ENCODE measurements around the gene MARK1.

DNA sequence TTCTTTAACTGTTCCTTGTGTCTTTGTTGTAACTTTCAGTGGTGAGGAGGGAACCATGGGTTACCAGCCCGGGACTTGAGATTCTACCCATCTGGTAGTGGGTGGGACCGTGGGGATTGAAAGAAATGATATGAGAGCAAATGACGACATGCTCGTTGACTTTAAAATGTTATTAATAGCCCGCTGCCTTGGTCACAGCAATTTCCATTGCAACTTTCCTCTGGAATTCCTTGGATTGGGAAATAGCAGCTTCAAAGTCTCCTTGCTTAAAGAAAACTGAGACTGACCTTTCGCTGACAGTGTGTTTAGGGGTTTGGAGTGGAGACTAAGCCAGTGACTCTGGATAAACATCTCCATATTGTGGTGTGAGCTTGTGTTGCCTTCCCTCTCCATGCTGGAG lies 44.2 kb upstream of the MARK1 start:
- TF ChIP-seq, protein P1, sequence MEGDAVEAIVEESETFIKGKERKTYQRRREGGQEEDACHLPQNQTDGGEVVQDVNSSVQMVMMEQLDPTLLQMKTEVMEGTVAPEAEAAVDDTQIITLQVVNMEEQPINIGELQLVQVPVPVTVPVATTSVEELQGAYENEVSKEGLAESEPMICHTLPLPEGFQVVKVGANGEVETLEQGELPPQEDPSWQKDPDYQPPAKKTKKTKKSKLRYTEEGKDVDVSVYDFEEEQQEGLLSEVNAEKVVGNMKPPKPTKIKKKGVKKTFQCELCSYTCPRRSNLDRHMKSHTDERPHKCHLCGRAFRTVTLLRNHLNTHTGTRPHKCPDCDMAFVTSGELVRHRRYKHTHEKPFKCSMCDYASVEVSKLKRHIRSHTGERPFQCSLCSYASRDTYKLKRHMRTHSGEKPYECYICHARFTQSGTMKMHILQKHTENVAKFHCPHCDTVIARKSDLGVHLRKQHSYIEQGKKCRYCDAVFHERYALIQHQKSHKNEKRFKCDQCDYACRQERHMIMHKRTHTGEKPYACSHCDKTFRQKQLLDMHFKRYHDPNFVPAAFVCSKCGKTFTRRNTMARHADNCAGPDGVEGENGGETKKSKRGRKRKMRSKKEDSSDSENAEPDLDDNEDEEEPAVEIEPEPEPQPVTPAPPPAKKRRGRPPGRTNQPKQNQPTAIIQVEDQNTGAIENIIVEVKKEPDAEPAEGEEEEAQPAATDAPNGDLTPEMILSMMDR (IDR thresholded peaks at IDR 0.05; ENCODE audit: borderline replicate concordance, extremely low read depth, low read length, poor library complexity, severe bottlenecking): no peak
- TF ChIP-seq EZH2 (IDR thresholded peaks at IDR 0.05; ENCODE audit: borderline replicate concordance, low read depth, low read length, severe bottlenecking): no peak

All from DND-41 (cell line).